H1 (cell line): ENCODE data around the gene SHROOM2. TPM values are rescaled to one million over a fixed set of nuclear protein-coding genes. Genes with fewer than 3 reads are reported as not detected.

Experiments
- CREB1 ChIP-seq: IDR thresholded peaks from 2 replicates; pipeline ENCODE4 v1.6.1; 2012; ENCODE audit warnings: inconsistent platforms
- NANOG ChIP-seq: IDR thresholded peaks from 2 replicates; pipeline ENCODE4 v1.6.1; 2011; ENCODE audit warnings: low read length, low read depth, mild to moderate bottlenecking, inconsistent platforms; ENCODE audit not compliant: insufficient read depth, poor library complexity, severe bottlenecking
- POLR2A ChIP-seq, 2 experiments: IDR thresholded peaks; 1 replicate in 1 of 2; 2 replicates in 1 of 2; pipeline ENCODE4 v1.6.1; 2011; ENCODE audit warnings: low read depth in 2 of 2, low read length in 2 of 2, mild to moderate bottlenecking in 2 of 2; ENCODE audit errors: control extremely low read depth in 1 of 2
- RBBP5 ChIP-seq: IDR thresholded peaks from 2 replicates; pipeline ENCODE4 v1.7.1; 2012; ENCODE audit warnings: low read depth, mild to moderate bottlenecking, inconsistent platforms, low read length, moderate library complexity, borderline replicate concordance
- SIRT6 ChIP-seq: IDR thresholded peaks from one replicate; pipeline ENCODE4 v1.7.1; 2012; ENCODE audit warnings: low read length, inconsistent platforms
- SUZ12 ChIP-seq: fragments of 200-600 bp; sonication (generic); IDR thresholded peaks from 2 replicates; pipeline ENCODE4 v1.6.1; 2012; ENCODE audit warnings: mild to moderate bottlenecking, inconsistent platforms, low read length, moderate library complexity, mixed read lengths
- polyA plus RNA-seq, 7 experiments: library from polyadenylated mRNA; depleted of rRNA in 3 of 7; stranded (reverse) in 5 of 7; unstranded in 2 of 7; fragments of >200 nt in 5 of 7; fragments of 200-250 nt in 2 of 7; gene quantifications; 1 replicate in 5 of 7; 2 replicates in 1 of 7; 4 replicates in 1 of 7; pipeline versions ENCODE4 v1.2.1 to v1.2.3, GENCODE V29; 2011 to 2013; ENCODE audit warnings: missing spikeins in 2 of 7, mixed read lengths in 2 of 7
- total RNA-seq: library from RNA; stranded (reverse); fragmentation: NEBNext Ultra II Directional; extraction: Animal tissue kit (Norgen Biotek cat#: 25700); gene quantifications from 2 replicates; pipeline ENCODE4 v1.2.1, GENCODE V29; 2021

SHROOM2 gene
- total and polyA plus RNA-seq, 2 of the 8 experiments (the other 6 are each of a cell fraction or from before 2014, with no cell fraction given), result 3.4 to 14.2 TPM

GRCh38 chrX:9909254-9909653, 123.0 kb downstream of the SHROOM2 start (continued):
- TF ChIP-seq SUZ12 (no peak), SIRT6 (no peak), CREB1 (no peak), POLR2A (IDR thresholded peaks at IDR 0.05; ENCODE audit: control extremely low read depth in 1 of 2, low read depth in 2 of 2, low read length in 2 of 2) (no peak), RBBP5 (no peak), NANOG (no peak)
